Right cardiac atrium (tissue), 5 donors: ENCODE results near the gene RAB11FIP5. TPM values are rescaled to one million over a fixed set of nuclear protein-coding genes. Genes with fewer than 3 reads are reported as not detected.
A peak's percentile ranks its signal among the peaks of the same experiment; 100 is the strongest.

ENCODE experiments used
- ATAC-seq, 2 donors: fragments of 200-7000 bp; cut with Tn5 transposase; one replicate each; pipeline versions ENCODE4 v1.8.0 to v1.9.1; 2020; ENCODE audit warnings: moderate library complexity in 2 of 2, mild to moderate bottlenecking in 1 of 2
- DNase-seq, 3 donors: peaks; one replicate each; pipeline ENCODE4 v3.0.0-alpha.2; 2020
- H3K27ac ChIP-seq: one replicate; pipeline ENCODE4 v1.5.1; 2013; ENCODE audit warnings: mild to moderate bottlenecking, low read length, control low read depth, moderate library complexity
- H3K27me3 ChIP-seq: one replicate; pipeline ENCODE4 v1.6.1; 2013; ENCODE audit not compliant: control insufficient read depth, insufficient read depth
- H3K4me1 ChIP-seq: one replicate; pipeline ENCODE4 v1.6.1; 2013; ENCODE audit warnings: low read length; ENCODE audit not compliant: control insufficient read depth, insufficient read depth
- H3K4me3 ChIP-seq: one replicate; pipeline ENCODE4 v1.5.1; 2013; ENCODE audit warnings: low read length, control low read depth
- H3K9me3 ChIP-seq: one replicate; pipeline ENCODE4 v1.6.1; 2013; ENCODE audit warnings: low read length; ENCODE audit not compliant: control insufficient read depth
- WGBS: extraction: QIAGEN DNeasy Blood & Tissue Kit; methylation state at CpG from one replicate; pipeline ENCODE4 v1.1.7; 2013; 5-methylcytosine and 5-hydroxymethylcytosine counted together
- intact Hi-C, 4 donors: fragments of 100-400 bp; cut with DNase I; formaldehyde crosslinking; loops; one replicate each; pipeline versions ENCODE4 v1.11.0 to v1.14.0; 2022 to 2023
- polyA plus RNA-seq: library from polyadenylated mRNA; stranded (reverse); fragments of 200-250 nt; gene quantifications from one replicate; pipeline ENCODE4 v1.2.3, GENCODE V29; 2013
- total RNA-seq, 4 donors: library from RNA; stranded (reverse); fragmentation: NEBNext Ultra II Directional; extraction: Animal tissue kit (Norgen Biotek cat#: 25700); gene quantifications; one replicate each; pipeline ENCODE4 v1.2.1, GENCODE V29; 2021
- donor health status: healthy with polysubstance abuse.
- donor health status: DM: no; HTN: yes; CAD: no.
- donor health status: DM: no; HTN: no; CAD: no.
- donor health status: DM: no; HTN: yes; CAD: no; lungs with severe emphysema.
- donor health status: DM: yes; HTN: yes; CAD: no.

RAB11FIP5 gene
- total and polyA plus RNA-seq, 5 donors, result 17.2 to 27.3 (median 25.2) TPM

GRCh38 chr2:73082523-73083410 lies 30.0 kb downstream of the RAB11FIP5 start:
- Histone ChIP-seq H3K27me3 (no peaks in the 10 kb centered on the region), H3K4me3 (no peak overlapping the region), H3K27ac (no peak overlapping the region), H3K9me3 (no peaks in the 10 kb centered on the region), H3K4me1 (peaks cover 2% of the 10 kb centered on the region)
- ATAC-seq (no peak), DNase-seq (no peak)
- WGBS, result 77% methylated on average over 13 of the region's 13 CpGs
- intact Hi-C loops, result no loop called here

GRCh38 chr2:73081181-73081671 lies 31.5 kb downstream of the RAB11FIP5 start:
- no peak overlapping the region for H3K4me3 ChIP-seq
- no peaks in the 10 kb centered on the region for H3K9me3 ChIP-seq
- 87% methylated on average over 16 of the region's 16 CpGs for WGBS
- no peak for ATAC-seq
- no peak for DNase-seq
- intact Hi-C loops, result no loop called here
- H3K4me1 ChIP-seq, result peaks cover 2% of the 10 kb centered on the region
- H3K27me3 ChIP-seq, result no peaks in the 10 kb centered on the region
- no peak overlapping the region for H3K27ac ChIP-seq

- ATAC-seq (no peak), DNase-seq (no peak)
- H3K27ac ChIP-seq, result no peak overlapping the region
- peaks cover 2% of the 10 kb centered on the region for H3K4me1 ChIP-seq
- intact Hi-C loops, result no loop called here
- 76% methylated on average over 31 of the region's 31 CpGs for WGBS
- H3K4me3 ChIP-seq, result no peak overlapping the region
- no peaks in the 10 kb centered on the region for H3K27me3 ChIP-seq
- H3K9me3 ChIP-seq, result no peaks in the 10 kb centered on the region
Measured at GRCh38 chr2:73080321-73081131, 32.2 kb downstream of the RAB11FIP5 start.

- intact Hi-C loops, result no loop called here
- no peak for DNase-seq
- no peaks in the 10 kb centered on the region for H3K27me3 ChIP-seq
- no peak for ATAC-seq
- WGBS, result 90% methylated on average over 9 of the region's 9 CpGs
- H3K9me3 ChIP-seq, result no peaks in the 10 kb centered on the region
- H3K4me3 ChIP-seq, result no peak overlapping the region
- no peak overlapping the region for H3K27ac ChIP-seq
- no peaks in the 10 kb centered on the region for H3K4me1 ChIP-seq
Measured at GRCh38 chr2:73079636-73080035, 33.1 kb downstream of the RAB11FIP5 start.

- no peaks in the 10 kb centered on the region for H3K27me3 ChIP-seq
- no peak overlapping the region for H3K4me3 ChIP-seq
- intact Hi-C loops, result no loop called here
- H3K9me3 ChIP-seq, result no peaks in the 10 kb centered on the region
- 86% methylated on average over 13 of the region's 13 CpGs for WGBS
- no peaks in the 10 kb centered on the region for H3K4me1 ChIP-seq
- DNase-seq (no peak), ATAC-seq (no peak)
- H3K27ac ChIP-seq, result no peak overlapping the region
Measured at GRCh38 chr2:73078457-73079411, 34.0 kb downstream of the RAB11FIP5 start.

GRCh38 chr2:73077424-73077795 lies 35.3 kb downstream of the RAB11FIP5 start:
- ATAC-seq (no peak), DNase-seq (no peak)
- no peaks in the 10 kb centered on the region for H3K4me1 ChIP-seq
- 92% methylated on average over 1 of the region's 1 CpG for WGBS
- intact Hi-C loops, result no loop called here
- H3K27ac ChIP-seq, result no peak overlapping the region
- no peaks in the 10 kb centered on the region for H3K27me3 ChIP-seq
- no peaks in the 10 kb centered on the region for H3K9me3 ChIP-seq
- no peak overlapping the region for H3K4me3 ChIP-seq

GRCh38 chr2:73076701-73077423 lies 35.9 kb downstream of the RAB11FIP5 start:
- no peak overlapping the region for H3K27ac ChIP-seq
- no peaks in the 10 kb centered on the region for H3K27me3 ChIP-seq
- no peaks in the 10 kb centered on the region for H3K4me1 ChIP-seq
- no peaks in the 10 kb centered on the region for H3K9me3 ChIP-seq
- no peak for DNase-seq
- WGBS, result 88% methylated on average over 8 of the region's 8 CpGs
- no peak for ATAC-seq
- no peak overlapping the region for H3K4me3 ChIP-seq
- intact Hi-C loops, result no loop called here

GRCh38 chr2:73075477-73076373 lies 37.0 kb downstream of the RAB11FIP5 start:
- WGBS, result 84% methylated on average over 23 of the region's 23 CpGs
- intact Hi-C loops, result no loop called here

More at GRCh38 chr2:73075477-73076373, 37.0 kb downstream of the RAB11FIP5 start:
- no peak for ATAC-seq
- Histone ChIP-seq H3K9me3 (no peaks in the 10 kb centered on the region), H3K27ac (no peak overlapping the region), H3K4me1 (no peaks in the 10 kb centered on the region), H3K4me3 (no peak overlapping the region), H3K27me3 (no peaks in the 10 kb centered on the region)
- DNase-seq, result peak in 1 of 3 donors; percentile 57
